Upper lobe of left lung (tissue), 6 donors: Measurements from ENCODE around the gene TAPBPL. TPM values are rescaled to one million over a fixed set of nuclear protein-coding genes. Genes with fewer than 3 reads are reported as not detected.

ENCODE experiments used
- ATAC-seq, 2 donors: fragments of 200-7000 bp; cut with Tn5 transposase; one replicate each; pipeline ENCODE4 v1.9.1; 2022; ENCODE audit warnings: mild to moderate bottlenecking in 2 of 2, moderate library complexity in 2 of 2; ENCODE audit not compliant: low FRiP score in 2 of 2
- DNase-seq, 2 donors: peaks; one replicate each; pipeline ENCODE4 v3.0.0-alpha.2; 2019 to 2020
- H3K27ac ChIP-seq, 4 donors: fragments of 200-600 bp; sonication (generic); one replicate each; pipeline ENCODE4 v1.5.1; 2016 to 2019
- H3K27me3 ChIP-seq, 4 donors: fragments of 200-600 bp; sonication (generic); one replicate each; pipeline ENCODE4 v1.5.1; 2017 to 2019
- H3K36me3 ChIP-seq, 4 donors: fragments of 200-600 bp; sonication (generic); one replicate each; pipeline ENCODE4 v1.5.1; 2016 to 2019
- H3K4me1 ChIP-seq, 4 donors: fragments of 200-600 bp; sonication (generic); one replicate each; pipeline ENCODE4 v1.5.1; 2018 to 2019
- H3K4me3 ChIP-seq, 4 donors: fragments of 200-600 bp; sonication (generic); one replicate each; pipeline ENCODE4 v1.5.1; 2017 to 2019; ENCODE audit warnings: mild to moderate bottlenecking in 2 of 4, moderate library complexity in 1 of 4
- H3K9me3 ChIP-seq, 4 donors: fragments of 200-600 bp; sonication (generic); one replicate each; pipeline ENCODE4 v1.5.1; 2018 to 2019
- CTCF ChIP-seq, 6 experiments: fragments of 450-650 bp in 4 of 6; fragments of 200-600 bp in 2 of 6; sonication (generic) in 2 of 6; IDR thresholded peaks; one replicate each; pipeline ENCODE4 v1.5.1; 2016 to 2019; ENCODE audit warnings: antibody characterized with exemption in 6 of 6
- EP300 ChIP-seq, 4 donors: sonication (generic); formaldehyde crosslinking; IDR thresholded peaks; one replicate each; pipeline ENCODE4 v1.5.1; 2017; ENCODE audit warnings: antibody characterized with exemption in 4 of 4, control low read depth in 2 of 4
- POLR2A ChIP-seq, 4 donors: fragments of 450-650 bp; IDR thresholded peaks; one replicate each; pipeline ENCODE4 v1.5.1; 2016 to 2017; ENCODE audit warnings: antibody characterized with exemption in 4 of 4, mild to moderate bottlenecking in 2 of 4
- POLR2AphosphoS5 ChIP-seq, 2 donors: sonication (generic); formaldehyde crosslinking; IDR thresholded peaks; one replicate each; pipeline ENCODE4 v1.5.1; 2017; ENCODE audit warnings: antibody characterized with exemption in 2 of 2
- WGBS, 2 donors: methylation state at CpG; one replicate each; pipeline ENCODE4 v1.1.5; 2017 to 2018; 5-methylcytosine and 5-hydroxymethylcytosine counted together
- total RNA-seq, 6 donors: library from RNA; depleted of rRNA in 4 of 6; stranded (reverse); fragments of >200 nt in 4 of 6; gene quantifications; one replicate each; pipeline versions ENCODE4 v1.1.0 to v1.2.1, GENCODE V29; 2016 to 2021
- donor health status: DM: no; HTN: no; CAD: no; lungs with moderate emphysema.
- donor health status: DM: no; HTN: yes; CAD: no; lungs with severe emphysema.

The TAPBPL gene
- total RNA-seq, 6 donors from 2014 or later, result 32.6 to 71.5 (median 46.9) TPM

- DNase-seq, result no peak
- peaks cover 17 to 49% (median 30%) of the 10 kb centered on the region in 4 donors for H3K4me1 ChIP-seq
- H3K4me3 ChIP-seq, result no peak overlapping the region
- no peaks in the 10 kb centered on the region for H3K27me3 ChIP-seq
- ATAC-seq, result no peak
- peaks cover 20 to 96% (median 71%) of the 10 kb centered on the region in 4 donors for H3K36me3 ChIP-seq
- H3K9me3 ChIP-seq, result no peaks in the 10 kb centered on the region
- TF ChIP-seq POLR2A (IDR thresholded peaks at IDR 0.05) (peak in 1 of 4 donors; percentile 4), CTCF (IDR thresholded peaks at IDR 0.05) (no peak)
- 76 to 83% methylated on average over 9 to 10 of the region's 10 CpGs for WGBS, 2 donors
- peak overlapping the region; percentile 45 to 79 (median 74) for H3K27ac ChIP-seq
Observed at GRCh38 chr12:6460751-6461371, 9.0 kb downstream of the TAPBPL start.

- H3K9me3 ChIP-seq, result no peaks in the 10 kb centered on the region
- TF ChIP-seq POLR2A (IDR thresholded peaks at IDR 0.05) (peak in 1 of 4 donors; percentile 29), CTCF (IDR thresholded peaks at IDR 0.05) (no peak), POLR2AphosphoS5 (IDR thresholded peaks at IDR 0.05) (peak; percentile 24 to 72)
- peak in 1 of 2 donors; percentile 92 for DNase-seq
- peak overlapping the region; percentile 45 to 79 (median 74) for H3K27ac ChIP-seq
- peaks cover 17 to 49% (median 30%) of the 10 kb centered on the region in 4 donors for H3K4me1 ChIP-seq
- ATAC-seq, result peak; percentile 68 to 73
- H3K36me3 ChIP-seq, result peaks cover 20 to 94% (median 70%) of the 10 kb centered on the region in 4 donors
- no peaks in the 10 kb centered on the region for H3K27me3 ChIP-seq
- H3K4me3 ChIP-seq, result no peak overlapping the region
- WGBS, 2 donors, result 49 to 54% methylated on average over 15 of the region's 15 CpGs
Observed at GRCh38 chr12:6461401-6462233, 9.8 kb downstream of the TAPBPL start.

- ATAC-seq, result no peak
- WGBS, 2 donors, result 75 to 84% methylated on average over 12 to 13 of the region's 14 CpGs
- no peaks in the 10 kb centered on the region for H3K27me3 ChIP-seq
- no peaks in the 10 kb centered on the region for H3K9me3 ChIP-seq
- H3K4me3 ChIP-seq, result no peak overlapping the region
- DNase-seq, result no peak
- H3K27ac ChIP-seq, result peak overlapping the region; percentile 45 to 79 (median 74)
- no peak for TF ChIP-seq POLR2A (IDR thresholded peaks at IDR 0.05)
- peaks cover 18 to 87% (median 63%) of the 10 kb centered on the region in 4 donors for H3K36me3 ChIP-seq
- H3K4me1 ChIP-seq, result peaks cover 17 to 49% (median 30%) of the 10 kb centered on the region in 4 donors
Observed at GRCh38 chr12:6462234-6462995, 10.6 kb downstream of the TAPBPL start.

- H3K9me3 ChIP-seq, result no peaks in the 10 kb centered on the region
- 49 to 60% methylated on average over 4 to 7 of the region's 7 CpGs for WGBS, 2 donors
- peak overlapping the region; percentile 45 to 79 (median 74) for H3K27ac ChIP-seq
- H3K4me3 ChIP-seq, result no peak overlapping the region
- peaks cover 17 to 56% (median 30%) of the 10 kb centered on the region in 4 donors for H3K4me1 ChIP-seq
- no peak for TF ChIP-seq POLR2AphosphoS5 (IDR thresholded peaks at IDR 0.05)
- no peak for TF ChIP-seq EP300 (IDR thresholded peaks at IDR 0.05)
- no peak for TF ChIP-seq POLR2A (IDR thresholded peaks at IDR 0.05)
- no peak for TF ChIP-seq CTCF (IDR thresholded peaks at IDR 0.05)
- no peaks in the 10 kb centered on the region for H3K27me3 ChIP-seq
- peaks cover 15 to 79% (median 56%) of the 10 kb centered on the region in 4 donors for H3K36me3 ChIP-seq
- ATAC-seq, result no peak
- no peak for DNase-seq
Observed at GRCh38 chr12:6463216-6463615, 11.4 kb downstream of the TAPBPL start.

GRCh38 chr12:6463858-6464257 is 12.0 kb downstream of the TAPBPL start:
- Histone ChIP-seq H3K9me3 (no peaks in the 10 kb centered on the region), H3K27me3 (no peaks in the 10 kb centered on the region), H3K36me3 (peaks cover 9 to 73% (median 51%) of the 10 kb centered on the region in 4 donors), H3K4me1 (peaks cover 17 to 61% (median 33%) of the 10 kb centered on the region in 4 donors), H3K27ac (peak overlapping the region in 3 of 4 donors; percentile 6 to 79 (median 72)), H3K4me3 (no peak overlapping the region)
- DNase-seq, result no peak
- WGBS, 2 donors, result 82 to 91% methylated on average over 6 of the region's 6 CpGs
- TF ChIP-seq EP300 (IDR thresholded peaks at IDR 0.05) (no peak), POLR2A (IDR thresholded peaks at IDR 0.05) (no peak), POLR2AphosphoS5 (IDR thresholded peaks at IDR 0.05) (no peak), CTCF (IDR thresholded peaks at IDR 0.05) (no peak)
- ATAC-seq, result no peak
